ENCODE measurements around the gene TOR4A. TPM values are rescaled to one million over a fixed set of nuclear protein-coding genes. Genes with fewer than 3 reads are reported as not detected.

Gene TOR4A
- total and polyA plus RNA-seq, 2 donors (not counting 1 experiment from before 2014, with no cell fraction given) = 8.3 to 15.3 TPM

GRCh38 chr9:137241490-137242268, 35.8 kb upstream of the TOR4A start:
- Mint-ChIP-seq H3K4me1 (peaks cover 38% of the 10 kb centered on the region), H3K27me3 (no peaks in the 10 kb centered on the region), H3K4me3 (peak overlapping the region; percentile 92), H3K27ac (peak overlapping the region; percentile 82), H3K9me3 (ENCODE audit: insufficient read depth) (no peaks in the 10 kb centered on the region)
- H3K27ac ChIP-seq (ENCODE audit: low read length in 2 of 2) = peak overlapping the region; percentile 54 to 77
- H3K4me3 ChIP-seq (ENCODE audit: control extremely low read depth in 1 of 5, extremely low read depth in 1 of 5, insufficient read depth in 1 of 5, low read depth in 2 of 5, low read length in 4 of 5) = peak overlapping the region; percentile 26 to 76 (median 55)
- TF ChIP-seq CTCF (IDR thresholded peaks at IDR 0.05) (no peak), EZH2 (IDR thresholded peaks at IDR 0.05; ENCODE audit: borderline replicate concordance, insufficient read depth, low read depth, low read length, poor library complexity, severe bottlenecking) (no peak)
- 7% methylated on average over 73 of the region's 83 CpGs for WGBS (ENCODE audit: insufficient coverage)
- POLR2A ChIA-PET = interaction anchor here (0.7 to 2.1 kb wide), 15 partner anchors 12 to 340 kb away, joined by 3 to 29 read pairs (median 4); partner anchors contain the start of genes NELFB, NRARP, PAXX and RNF224
- intact Hi-C loops (cut with micrococcal nuclease) = loop anchor here (1.0 kb wide), 5 partner anchors 14 to 154 kb away; partner anchors contain the start of genes ANAPC2, NELFB, SSNA1 and TPRN
- ATAC-seq (ENCODE audit: low read depth) (peak; percentile 13), DNase-seq (peak; percentile 50)
- CTCF ChIA-PET = interaction anchor here (1.0 to 8.9 kb wide), 6 partner anchors 13 to 177 kb away, joined by 3 to 76 read pairs (median 8); partner anchors contain the start of genes ANAPC2, CYSRT1, NELFB and RNF208
- H3K27me3 ChIP-seq (replicated peaks in 1 of 4; ENCODE audit: control extremely low read depth in 1 of 4, control insufficient read depth in 3 of 4, insufficient read depth in 4 of 4, low read length in 3 of 4) = no peaks in the 10 kb centered on the region
- H4K20me1 ChIP-seq (ENCODE audit: control insufficient read depth, insufficient read depth, low read length, poor library complexity, severe bottlenecking) = peaks cover 51% of the 10 kb centered on the region
- peaks cover 0 to 20% of the 10 kb centered on the region in 2 experiments for H3K36me3 ChIP-seq (replicated peaks in 1 of 2; ENCODE audit: control extremely low read depth in 1 of 2, control insufficient read depth in 1 of 2, extremely low read depth in 1 of 2, insufficient read depth in 2 of 2, low read length in 1 of 2)
- H3K9ac ChIP-seq (ENCODE audit: low read length) = peak overlapping the region; percentile 80
- H2AFZ ChIP-seq (ENCODE audit: insufficient read depth, low read depth, low read length, poor library complexity, severe bottlenecking) = no peak overlapping the region
- H3K4me2 ChIP-seq (replicated peaks; ENCODE audit: low read depth, low read length, poor library complexity, severe bottlenecking) = peak overlapping the region; percentile 96
- no peaks in the 10 kb centered on the region for H3K9me3 ChIP-seq (ENCODE audit: control extremely low read depth in 1 of 3, control insufficient read depth in 2 of 3, insufficient read depth in 1 of 3, low read length in 2 of 3)
- H3K79me2 ChIP-seq (ENCODE audit: control insufficient read depth, insufficient read depth, low read length) = peaks cover 56% of the 10 kb centered on the region
- peaks cover 23 to 46% of the 10 kb centered on the region in 2 donors for H3K4me1 ChIP-seq (ENCODE audit: control insufficient read depth in 2 of 2, insufficient read depth in 2 of 2, low read length in 2 of 2)

Measured in B cell (primary cell).